SK-N-SH (cell line): ENCODE data around the gene FBN2. TPM values are rescaled to one million over a fixed set of nuclear protein-coding genes. Genes with fewer than 3 reads are reported as not detected.

Experiments
- CTCF ChIA-PET: fragments of 300-600, 350-600 bp; formaldehyde crosslinking; extraction: SDS; loops from one replicate; lab custom pipeline; 2021; lab: Yijun Ruan, JAX
- POLR2A ChIA-PET: fragments of 350-600 bp; sonication (Branson Sonifier 250); formaldehyde crosslinking; extraction: SDS; loops from one replicate; lab custom pipeline; 2020; ENCODE audit warnings: antibody characterized with exemption, inconsistent platforms; lab: Yijun Ruan, JAX
- DNase-seq: peaks from one replicate; pipeline ENCODE4 v3.0.0; 2012
- H2AFZ ChIP-seq: fragments of 200-600 bp; sonication (generic); 2 replicates; pipeline ENCODE4 v1.8.1; 2016; ENCODE audit warnings: antibody characterized with exemption, mild to moderate bottlenecking, low read depth
- H3F3A ChIP-seq: fragments of 200-600 bp; sonication (generic); replicated peaks from 2 replicates; pipeline ENCODE3; 2016; ENCODE audit warnings: antibody characterized with exemption, mild to moderate bottlenecking; ENCODE audit not compliant: insufficient read depth
- H3K27ac ChIP-seq, 2 experiments: fragments of 200-500 bp in 1 of 2; fragments of 200-600 bp in 1 of 2; sonication (Bioruptor generic) in 1 of 2; sonication (generic), shearing (Covaris generic) in 1 of 2; 2 replicates each; pipeline versions ENCODE4 v1.5.1 to v1.6.1; 2014 to 2016; ENCODE audit warnings: low read depth in 2 of 2, inconsistent platforms in 1 of 2, low read length in 1 of 2, mild to moderate bottlenecking in 1 of 2, mixed read lengths in 1 of 2
- H3K27me3 ChIP-seq: fragments of 200-600 bp; sonication (generic), shearing (Covaris generic); 2 replicates; pipeline ENCODE4 v1.6.1; 2016; ENCODE audit warnings: mixed run types; ENCODE audit not compliant: insufficient read depth
- H3K36me3 ChIP-seq, 2 experiments: fragments of 200-500 bp in 1 of 2; fragments of 200-600 bp in 1 of 2; sonication (Bioruptor generic) in 1 of 2; sonication (generic) in 1 of 2; replicated peaks in 1 of 2; 2 replicates each; pipeline versions ENCODE3 to v1.5.1; 2014 to 2016; ENCODE audit warnings: low read length in 1 of 2, mild to moderate bottlenecking in 1 of 2; ENCODE audit not compliant: insufficient read depth in 2 of 2, control insufficient read depth in 1 of 2
- H3K4me1 ChIP-seq, 2 experiments: fragments of 200-500 bp in 1 of 2; fragments of 200-600 bp in 1 of 2; sonication (Bioruptor generic) in 1 of 2; sonication (generic), shearing (Covaris generic) in 1 of 2; 2 replicates each; pipeline versions ENCODE4 v1.5.1 to v1.6.1; 2014 to 2016; ENCODE audit warnings: low read depth in 1 of 2, low read length in 1 of 2, mixed run types in 1 of 2; ENCODE audit not compliant: insufficient read depth in 2 of 2, control insufficient read depth in 1 of 2
- H3K4me2 ChIP-seq: fragments of 200-600 bp; sonication (generic), shearing (Covaris generic); 2 replicates; pipeline ENCODE4 v1.6.1; 2017; ENCODE audit warnings: mixed run types
- H3K4me3 ChIP-seq, 2 experiments: fragments of 200-500 bp in 1 of 2; fragments of 200-600 bp in 1 of 2; sonication (Bioruptor generic) in 1 of 2; sonication (generic), shearing (Covaris generic) in 1 of 2; 2 replicates each; pipeline versions ENCODE4 v1.5.1 to v1.8.1; 2014 to 2016; ENCODE audit warnings: low read depth in 2 of 2, inconsistent platforms in 1 of 2, low read length in 1 of 2, mild to moderate bottlenecking in 1 of 2, mixed read lengths in 1 of 2, moderate library complexity in 1 of 2
- H3K79me2 ChIP-seq: fragments of 200-600 bp; sonication (generic); 2 replicates; pipeline ENCODE4 v1.8.1; 2017; ENCODE audit warnings: mild to moderate bottlenecking; ENCODE audit not compliant: insufficient read depth
- H3K9ac ChIP-seq: fragments of 200-600 bp; sonication (generic); 2 replicates; pipeline ENCODE4 v1.6.1; 2017; ENCODE audit warnings: mixed run types
- H3K9me2 ChIP-seq: fragments of 200-600 bp; sonication (generic); 2 replicates; pipeline ENCODE4 v1.6.1; 2017; ENCODE audit warnings: mixed run types
- H3K9me3 ChIP-seq: fragments of 200-600 bp; sonication (generic); 2 replicates; pipeline ENCODE4 v1.6.1; 2017; ENCODE audit warnings: mixed run types, mild to moderate bottlenecking, moderate library complexity
- H4K20me1 ChIP-seq: fragments of 200-600 bp; sonication (generic); 2 replicates; pipeline ENCODE4 v1.6.1; 2017; ENCODE audit warnings: mild to moderate bottlenecking, mixed run types; ENCODE audit not compliant: insufficient read depth
- CHD2 ChIP-seq: fragments of 150-350 bp; IDR thresholded peaks from 2 replicates; pipeline ENCODE4 v1.6.1; 2018; ENCODE audit warnings: low read length; ENCODE audit not compliant: partially characterized antibody
- CTCF ChIP-seq: fragments of 200-600 bp; sonication (generic); IDR thresholded peaks from 2 replicates; pipeline ENCODE4 v1.6.1; 2017; ENCODE audit warnings: antibody characterized with exemption, mild to moderate bottlenecking, moderate library complexity
- EZH2phosphoT487 ChIP-seq: fragments of 200-600 bp; sonication (generic); IDR thresholded peaks from 2 replicates; pipeline ENCODE4 v1.6.1; 2017; ENCODE audit warnings: low read depth, mixed run types, mild to moderate bottlenecking, antibody characterized with exemption, moderate library complexity, borderline replicate concordance
- FOXJ3 ChIP-seq: sonication (generic); formaldehyde crosslinking; IDR thresholded peaks from 2 replicates; pipeline ENCODE4 v1.5.1; 2020; ENCODE audit warnings: mild to moderate bottlenecking, missing genetic modification reagents
- GATA2 ChIP-seq: sonication (generic); formaldehyde crosslinking; IDR thresholded peaks from 2 replicates; pipeline ENCODE4 v1.5.0; 2020; ENCODE audit warnings: mild to moderate bottlenecking, missing genetic modification reagents
- JUND ChIP-seq: IDR thresholded peaks from 2 replicates; pipeline ENCODE4 v1.4.0; 2012
- MAX ChIP-seq: IDR thresholded peaks from 2 replicates; pipeline ENCODE4 v1.4.0; 2012; ENCODE audit warnings: low read depth
- NFIC ChIP-seq: IDR thresholded peaks from 2 replicates; pipeline ENCODE4 v1.4.0; 2012; ENCODE audit warnings: borderline replicate concordance
- NRF1 ChIP-seq: IDR thresholded peaks from 2 replicates; pipeline ENCODE4 v1.6.1; 2012; ENCODE audit warnings: low read depth, mild to moderate bottlenecking, low read length
- POLR2AphosphoS5 ChIP-seq: IDR thresholded peaks from 2 replicates; pipeline ENCODE4 v1.6.1; 2012; ENCODE audit warnings: low read depth, low read length
- REST ChIP-seq: IDR thresholded peaks from 2 replicates; pipeline ENCODE4 v1.6.1; 2012; ENCODE audit warnings: mild to moderate bottlenecking, low read depth, low read length, moderate library complexity
- RFX5 ChIP-seq: IDR thresholded peaks from 2 replicates; pipeline ENCODE4 v1.6.1; 2012; ENCODE audit warnings: mild to moderate bottlenecking, improper control_type of control experiment, low read length
- RXRA ChIP-seq: IDR thresholded peaks from 2 replicates; pipeline ENCODE4 v1.4.0; 2012; ENCODE audit warnings: low read depth, mild to moderate bottlenecking, borderline replicate concordance
- TCF12 ChIP-seq: IDR thresholded peaks from 2 replicates; pipeline ENCODE4 v1.4.0; 2012
- TEAD4 ChIP-seq: IDR thresholded peaks from 2 replicates; pipeline ENCODE4 v1.4.0; 2012; ENCODE audit warnings: mild to moderate bottlenecking, borderline replicate concordance; ENCODE audit not compliant: insufficient read depth
- USF2 ChIP-seq: fragments of 150-350 bp; IDR thresholded peaks from 2 replicates; pipeline ENCODE4 v1.6.1; 2017; ENCODE audit warnings: antibody characterized with exemption, low read length, low read depth, borderline replicate concordance
- YY1 ChIP-seq: IDR thresholded peaks from 2 replicates; pipeline ENCODE4 v1.4.0; 2012; ENCODE audit warnings: low read depth, mild to moderate bottlenecking
- ZBTB33 ChIP-seq: IDR thresholded peaks from 2 replicates; pipeline ENCODE4 v1.4.0; 2012; ENCODE audit warnings: low read depth, borderline replicate concordance
- WGBS: methylation state at CpG from one replicate; pipeline ENCODE4 v1.1.6; 2017; ENCODE audit warnings: low lambda C conversion rate; 5-methylcytosine and 5-hydroxymethylcytosine counted together
- polyA plus RNA-seq, 3 experiments: library from polyadenylated mRNA; depleted of rRNA; stranded (reverse); fragments of >200 nt; gene quantifications; 2 replicates each; pipeline ENCODE4 v1.2.3, GENCODE V29; 2012

The FBN2 gene
- polyA plus RNA-seq, 1 of the 3 experiments (the other 2 are of a cell fraction): 2.2 TPM

- CTCF ChIA-PET: no interaction called here
- no peak overlapping the region for H3K27ac ChIP-seq
- WGBS: 2% methylated on average over 8 of the region's 8 CpGs
- no peak overlapping the region for H3K9ac ChIP-seq
- H3K36me3 ChIP-seq: no peaks in the 10 kb centered on the region
- no peaks in the 10 kb centered on the region for H3K79me2 ChIP-seq
- H3K9me3 ChIP-seq: no peaks in the 10 kb centered on the region
- H2AFZ ChIP-seq: no peak overlapping the region
- no peak for TF ChIP-seq MAX
- no peak for TF ChIP-seq RXRA
- no peak for TF ChIP-seq TEAD4
- TF ChIP-seq EZH2phosphoT487: no peak
- TF ChIP-seq FOXJ3 (CRISPR knock-in tag): no peak
- no peak for TF ChIP-seq NFIC
- TF ChIP-seq NRF1: no peak
- TF ChIP-seq CHD2: no peak
- TF ChIP-seq GATA2: no peak
- no peak for TF ChIP-seq REST
- TF ChIP-seq JUND: no peak
- no peak for TF ChIP-seq POLR2AphosphoS5
- TF ChIP-seq TCF12: no peak
- H3K4me3 ChIP-seq: no peak overlapping the region
- no peaks in the 10 kb centered on the region for H4K20me1 ChIP-seq
- DNase-seq: no peak
- no peaks in the 10 kb centered on the region for H3F3A ChIP-seq
- H3K27me3 ChIP-seq: peaks cover 7% of the 10 kb centered on the region; the same call in 1 of the 2 replicates
- no peaks in the 10 kb centered on the region for H3K4me1 ChIP-seq
- no peaks in the 10 kb centered on the region for H3K9me2 ChIP-seq
- H3K4me2 ChIP-seq: no peak overlapping the region
- POLR2A ChIA-PET: no interaction called here
Observed at GRCh38 chr5:128395073-128395472, 143.0 kb downstream of the FBN2 start.

- H3K9me2 ChIP-seq: no peaks in the 10 kb centered on the region
- no peak overlapping the region for H3K27ac ChIP-seq
- no peaks in the 10 kb centered on the region for H3K27me3 ChIP-seq
- no peaks in the 10 kb centered on the region for H3K9me3 ChIP-seq
- no peaks in the 10 kb centered on the region for H3K36me3 ChIP-seq
- H3K4me1 ChIP-seq: no peaks in the 10 kb centered on the region; a peak in 1 of 4 replicates
- H3K4me3 ChIP-seq: no peak overlapping the region
- CTCF ChIA-PET: no interaction called here
- POLR2A ChIA-PET: no interaction called here
- 5% methylated on average over 2 of the region's 2 CpGs for WGBS
- H3K79me2 ChIP-seq: no peaks in the 10 kb centered on the region
- no peak overlapping the region for H2AFZ ChIP-seq
- no peak for DNase-seq
- H3K9ac ChIP-seq: no peak overlapping the region
- H4K20me1 ChIP-seq: no peaks in the 10 kb centered on the region
- H3K4me2 ChIP-seq: no peak overlapping the region
- H3F3A ChIP-seq: no peaks in the 10 kb centered on the region
- TF ChIP-seq TCF12: no peak
- TF ChIP-seq ZBTB33: no peak
- no peak for TF ChIP-seq YY1
- no peak for TF ChIP-seq POLR2AphosphoS5
- TF ChIP-seq CTCF: no peak
- no peak for TF ChIP-seq RFX5
- no peak for TF ChIP-seq USF2
Observed at GRCh38 chr5:128384068-128384467, 154.0 kb downstream of the FBN2 start.
